K562 (cell line): ENCODE results near the gene GYPC. TPM values are rescaled to one million over a fixed set of nuclear protein-coding genes. Genes with fewer than 3 reads are reported as not detected.

ENCODE experiments used
- ARID1B ChIP-seq: fragments of 450-650 bp; IDR thresholded peaks from 2 replicates; pipeline ENCODE4 v1.6.1; 2016; ENCODE audit warnings: antibody characterized with exemption, mild to moderate bottlenecking, inconsistent platforms
- CBX3 ChIP-seq, 2 experiments: IDR thresholded peaks; 1 replicate in 1 of 2; 2 replicates in 1 of 2; pipeline ENCODE4 v1.6.1; 2012; ENCODE audit warnings: inconsistent platforms in 2 of 2, low read length in 2 of 2, borderline replicate concordance in 1 of 2, control low read depth in 1 of 2
- ELF2 ChIP-seq: fragments of 250-450 bp; sonication (Bioruptor Pico); IDR thresholded peaks from 2 replicates; pipeline ENCODE4 v1.5.0; 2021; ENCODE audit warnings: mild to moderate bottlenecking
- GATA2 ChIP-seq: sonication (generic); formaldehyde crosslinking; IDR thresholded peaks from 2 replicates; pipeline ENCODE4 v1.4.0; 2020; ENCODE audit warnings: mild to moderate bottlenecking, missing genetic modification reagents
- MGA ChIP-seq: fragments of 450-650 bp; IDR thresholded peaks from 2 replicates; pipeline ENCODE4 v1.6.1; 2016; ENCODE audit warnings: mild to moderate bottlenecking, moderate library complexity
- MYC ChIP-seq, 2 experiments: fragments of 250-450 bp in 1 of 2; sonication (Bioruptor Pico) in 1 of 2; IDR thresholded peaks; 2 replicates each; pipeline versions ENCODE4 v1.5.1 to v1.6.1; 2012 to 2021; ENCODE audit warnings: low read depth in 2 of 2, borderline replicate concordance in 1 of 2, improper control_type of control experiment in 1 of 2, low read length in 1 of 2, mild to moderate bottlenecking in 1 of 2, moderate library complexity in 1 of 2
- NFIC ChIP-seq: fragments of 450-650 bp; IDR thresholded peaks from 2 replicates; pipeline ENCODE4 v1.6.1; 2017; ENCODE audit warnings: mild to moderate bottlenecking, inconsistent platforms
- POU5F1 ChIP-seq: fragments of 150-350 bp; IDR thresholded peaks from 2 replicates; pipeline ENCODE4 v1.6.1; 2014; ENCODE audit warnings: borderline replicate concordance, low read length, low read depth, mild to moderate bottlenecking; ENCODE audit not compliant: partially characterized antibody
- RAD21 ChIP-seq, 2 experiments: fragments of 250-450 bp in 1 of 2; fragments of 450-650 bp in 1 of 2; sonication (Bioruptor Pico) in 1 of 2; formaldehyde crosslinking in 1 of 2; IDR thresholded peaks in 1 of 2; conservative IDR thresholded peaks in 1 of 2; 2 replicates each; pipeline versions ENCODE4 v1.4.0 to v1.8.0; 2020 to 2022; ENCODE audit warnings: mild to moderate bottlenecking in 2 of 2, moderate library complexity in 1 of 2
- RBM25 ChIP-seq: fragments of 200-400 bp; formaldehyde crosslinking; IDR thresholded peaks from 2 replicates; pipeline ENCODE4 v1.6.1; 2018; ENCODE audit warnings: low read length, low read depth, moderate library complexity; ENCODE audit not compliant: severe bottlenecking
- RFX1 ChIP-seq: fragments of 450-650 bp; IDR thresholded peaks from 2 replicates; pipeline ENCODE4 v1.6.1; 2016; ENCODE audit warnings: mild to moderate bottlenecking, moderate library complexity
- RNF2 ChIP-seq: sonication (generic); IDR thresholded peaks from 2 replicates; pipeline ENCODE4 v1.6.1; 2016
- SMARCE1 ChIP-seq: fragments of 450-650 bp; IDR thresholded peaks from 2 replicates; pipeline ENCODE4 v1.7.1; 2016; ENCODE audit warnings: mild to moderate bottlenecking
- TEAD2 ChIP-seq: fragments of 450-650 bp; IDR thresholded peaks from 2 replicates; pipeline ENCODE4 v1.6.1; 2016; ENCODE audit warnings: missing genetic modification characterization, control low read depth, missing compliant biosample characterization
- VEZF1 ChIP-seq: fragments of 200-800 bp; sonication (Bioruptor generic); IDR thresholded peaks from 2 replicates; pipeline ENCODE4 v1.6.1; 2017; ENCODE audit warnings: missing genetic modification characterization, missing compliant biosample characterization
- polyA plus RNA-seq, 8 experiments: library from polyadenylated mRNA; depleted of rRNA in 4 of 8; stranded (reverse) in 5 of 8; unstranded in 3 of 8; fragments of >200 nt; fragmentation: Nextera tagmentation in 2 of 8; fragmentation: Illumina TruSeq in 1 of 8; extraction: Ambion mirVana in 2 of 8; extraction: Trizol in 1 of 8; gene quantifications; 2 replicates each; pipeline versions ENCODE4 v1.2.1 to v1.2.3, GENCODE V29; 2011 to 2014; ENCODE audit warnings: inconsistent platforms in 1 of 8, missing spikeins in 1 of 8
- total RNA-seq, 7 experiments: library from RNA; depleted of rRNA in 6 of 7; stranded (reverse); fragments of >200 nt in 6 of 7; fragmentation: Illumina TruSeq in 2 of 7; extraction: Trizol in 2 of 7; gene quantifications; 2 replicates each; pipeline versions ENCODE4 v1.2.1 to v1.2.3, GENCODE V29; 2011 to 2021; ENCODE audit warnings: low replicate concordance in 1 of 7

The GYPC gene
- total and polyA plus RNA-seq, 9 of the 15 experiments (the other 6 are each of a cell fraction or from before 2014, with no cell fraction given) = 50.6 to 282 (median 194) TPM

GRCh38 chr2:126650994-126651393 lies 5.0 kb upstream of the GYPC start (continued):
- TF ChIP-seq RAD21 (CRISPR knock-in tag; conservative IDR thresholded peaks at IDR 0.05 in 1 of 2, IDR thresholded peaks at IDR 0.05 in 1 of 2) = peak in 1 of 2 experiments; percentile 30; a peak in 2 of 4 replicates
- peak; percentile 11; the same call in 1 of the 2 replicates for TF ChIP-seq MYC (IDR thresholded peaks at IDR 0.05; ENCODE audit: low read depth, low read length)
- no peak for TF ChIP-seq MYC (CRISPR knock-in tag; IDR thresholded peaks at IDR 0.05; ENCODE audit: borderline replicate concordance, low read depth)
- TF ChIP-seq ELF2 = no peak
- peak in 1 of 2 experiments; percentile 53; a peak in 1 of 3 replicates for TF ChIP-seq CBX3 (IDR thresholded peaks at IDR 0.05; ENCODE audit: borderline replicate concordance in 1 of 2, low read length in 2 of 2)
- peak; percentile 30 for TF ChIP-seq MGA
- TF ChIP-seq RBM25 = no peak
- TF ChIP-seq RFX1 = peak; percentile 60
- peak; percentile 33; the same call in 1 of the 2 replicates for TF ChIP-seq NFIC
- peak; percentile 52; the same call in 1 of the 2 replicates for TF ChIP-seq SMARCE1
- peak; percentile 92 for TF ChIP-seq ARID1B
- TF ChIP-seq RNF2 = peak; percentile 52; the same call in 1 of the 2 replicates
- peak; percentile 42; the same call in 1 of the 2 replicates for TF ChIP-seq VEZF1 (CRISPR knock-in tag)
- peak; percentile 74 for TF ChIP-seq GATA2
- no peak for TF ChIP-seq TEAD2
- no peak for TF ChIP-seq POU5F1
